ENCODE results near the gene CYP27B1.

CYP27B1 gene

DNA sequence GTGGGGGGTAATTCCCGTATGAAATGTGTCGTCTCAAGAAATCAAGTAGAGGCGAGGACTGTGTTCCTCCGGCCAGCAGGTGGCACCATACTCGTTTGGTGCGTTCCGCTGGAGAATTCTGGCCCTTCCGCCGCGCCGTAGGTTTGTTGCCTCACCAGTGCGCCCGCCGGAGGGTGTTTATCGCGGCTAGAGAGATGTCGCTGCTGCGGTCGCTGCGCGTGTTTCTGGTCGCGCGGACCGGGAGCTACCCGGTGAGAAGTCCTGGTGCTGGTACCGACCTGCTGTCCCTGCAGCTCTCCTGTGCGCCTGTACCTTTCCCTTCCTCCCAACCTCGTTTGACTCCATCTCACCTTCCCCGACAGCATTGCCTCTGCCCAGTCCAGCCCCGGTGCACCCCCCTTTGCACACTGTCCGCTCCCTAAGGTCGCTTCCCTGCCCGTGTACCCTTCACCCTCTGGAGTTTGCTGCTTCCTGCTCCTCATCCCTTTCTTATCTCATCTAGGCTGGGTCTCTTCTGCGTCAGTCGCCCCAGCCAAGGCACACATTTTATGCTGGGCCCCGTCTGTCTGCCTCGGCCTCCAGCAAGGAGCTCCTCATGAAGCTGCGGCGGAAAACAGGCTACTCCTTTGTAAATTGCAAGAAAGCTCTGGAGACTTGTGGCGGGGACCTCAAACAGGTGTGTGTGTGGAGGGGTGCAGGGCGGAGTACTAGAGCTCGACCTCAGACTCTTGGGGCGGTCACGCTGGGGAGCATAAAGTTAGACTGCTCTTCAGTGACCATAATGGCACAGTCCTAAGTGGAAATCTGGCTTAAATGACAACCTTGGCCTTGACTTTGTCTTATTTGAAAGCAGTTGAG lies 16.0 kb upstream of the CYP27B1 start, which contains the start of gene TSFM:
Gene TSFM, plus strand, starts transcription at position 180 of the 858 bp plus-strand sequence. Its CDS starts 15 bp downstream, at position 195.
- TF ChIP-seq, protein P1, sequence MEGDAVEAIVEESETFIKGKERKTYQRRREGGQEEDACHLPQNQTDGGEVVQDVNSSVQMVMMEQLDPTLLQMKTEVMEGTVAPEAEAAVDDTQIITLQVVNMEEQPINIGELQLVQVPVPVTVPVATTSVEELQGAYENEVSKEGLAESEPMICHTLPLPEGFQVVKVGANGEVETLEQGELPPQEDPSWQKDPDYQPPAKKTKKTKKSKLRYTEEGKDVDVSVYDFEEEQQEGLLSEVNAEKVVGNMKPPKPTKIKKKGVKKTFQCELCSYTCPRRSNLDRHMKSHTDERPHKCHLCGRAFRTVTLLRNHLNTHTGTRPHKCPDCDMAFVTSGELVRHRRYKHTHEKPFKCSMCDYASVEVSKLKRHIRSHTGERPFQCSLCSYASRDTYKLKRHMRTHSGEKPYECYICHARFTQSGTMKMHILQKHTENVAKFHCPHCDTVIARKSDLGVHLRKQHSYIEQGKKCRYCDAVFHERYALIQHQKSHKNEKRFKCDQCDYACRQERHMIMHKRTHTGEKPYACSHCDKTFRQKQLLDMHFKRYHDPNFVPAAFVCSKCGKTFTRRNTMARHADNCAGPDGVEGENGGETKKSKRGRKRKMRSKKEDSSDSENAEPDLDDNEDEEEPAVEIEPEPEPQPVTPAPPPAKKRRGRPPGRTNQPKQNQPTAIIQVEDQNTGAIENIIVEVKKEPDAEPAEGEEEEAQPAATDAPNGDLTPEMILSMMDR (conservative IDR thresholded peaks at IDR 0.05) = peak; percentile 95
- H3K27ac ChIP-seq = peak within 1 kb of the TSS; percentile 82

DNA sequence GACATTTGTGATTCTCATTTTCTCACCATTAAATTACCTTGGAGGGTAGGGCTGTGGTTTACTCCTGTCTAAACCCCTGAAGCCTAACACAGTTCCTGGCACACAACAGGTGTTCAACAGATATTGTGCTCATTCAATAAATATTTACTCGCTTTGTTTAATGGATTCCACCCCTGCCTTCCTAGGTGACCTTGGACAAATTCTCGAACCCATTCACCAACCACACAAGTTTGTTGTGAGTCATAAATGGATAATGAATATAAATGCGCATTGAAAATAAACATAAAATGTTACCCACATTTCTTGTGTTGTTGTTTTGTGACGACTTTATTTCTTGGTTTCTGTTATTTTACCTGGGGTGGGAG lies 15.3 kb upstream of the CYP27B1 start:
- peak overlapping the region; percentile 82; the same call in 1 of the 2 replicates for H3K27ac ChIP-seq
- TF ChIP-seq, protein P1 (conservative IDR thresholded peaks at IDR 0.05) = no peak

DNA sequence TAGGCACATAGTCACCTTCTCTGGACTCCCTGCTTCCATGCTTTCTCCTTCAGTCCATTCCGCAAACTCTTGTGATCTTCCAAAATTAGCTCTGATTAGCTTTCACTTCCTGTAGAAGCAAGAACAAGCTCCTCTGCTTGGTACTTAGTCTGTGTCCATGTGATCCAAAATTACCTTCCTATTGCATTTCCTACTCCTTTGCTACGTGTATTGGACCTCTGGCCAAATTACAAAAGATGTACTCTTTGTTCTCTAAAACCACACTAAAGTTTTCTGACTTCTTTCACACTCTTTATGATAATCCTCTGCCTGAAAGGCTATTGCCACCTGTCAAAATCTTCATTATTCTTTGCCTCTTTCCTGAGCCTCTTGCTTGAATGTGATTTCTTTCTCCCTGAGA lies 14.9 kb upstream of the CYP27B1 start:
- TF ChIP-seq, protein P1 (conservative IDR thresholded peaks at IDR 0.05) = no peak
- peak overlapping the region; percentile 82 for H3K27ac ChIP-seq

DNA sequence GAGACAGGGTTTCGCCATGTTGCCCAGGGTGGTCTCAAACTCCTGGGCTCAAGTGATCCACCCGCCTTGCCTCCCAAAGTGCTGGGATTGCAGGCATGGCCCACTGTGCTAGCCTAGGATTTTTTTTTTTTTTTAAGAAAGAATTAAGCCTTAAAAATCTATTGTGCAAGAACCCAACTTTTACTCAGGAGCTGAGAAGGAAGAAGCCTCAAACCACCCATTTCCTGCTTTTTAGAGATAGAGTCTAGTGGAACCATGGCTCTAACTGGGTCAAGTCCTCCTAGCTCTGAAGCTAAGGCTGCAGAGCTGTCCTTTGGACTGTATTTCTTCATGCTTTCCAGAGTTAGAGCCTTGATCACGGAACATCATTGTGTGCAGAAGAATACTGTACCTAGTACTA lies 14.4 kb upstream of the CYP27B1 start:
- H3K27ac ChIP-seq = peak overlapping the region; percentile 5; the same call in 1 of the 2 replicates
- TF ChIP-seq, protein P1 (conservative IDR thresholded peaks at IDR 0.05) = no peak

DNA sequence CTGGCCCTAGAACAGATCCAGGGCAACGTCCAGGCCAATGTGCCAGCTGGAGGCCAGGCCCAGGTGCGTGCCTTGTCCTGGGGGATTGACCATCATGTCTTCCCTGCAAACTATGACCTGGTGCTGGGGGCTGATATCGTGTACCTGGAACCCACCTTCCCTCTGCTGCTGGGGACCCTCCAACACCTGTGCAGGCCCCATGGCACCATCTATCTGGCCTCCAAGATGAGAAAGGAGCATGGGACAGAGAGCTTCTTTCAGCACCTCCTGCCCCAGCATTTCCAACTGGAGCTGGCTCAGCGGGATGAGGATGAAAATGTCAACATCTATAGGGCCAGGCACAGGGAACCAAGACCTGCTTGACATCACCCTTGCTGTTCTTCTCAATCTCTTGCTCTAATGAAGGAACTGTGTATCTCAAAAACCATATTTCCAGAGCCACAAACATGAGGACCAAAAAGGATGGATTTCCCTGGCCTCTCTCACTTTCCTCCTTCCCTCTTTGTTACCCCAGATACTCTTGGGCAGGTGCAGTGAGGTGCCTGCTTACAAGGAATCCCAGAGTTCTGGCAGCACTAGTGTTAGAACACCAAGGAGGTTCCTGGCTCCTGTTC lies 13.5 kb upstream of the CYP27B1 start:
- no peak overlapping the region for H3K27ac ChIP-seq
- TF ChIP-seq, protein P1 (conservative IDR thresholded peaks at IDR 0.05) = no peak

DNA sequence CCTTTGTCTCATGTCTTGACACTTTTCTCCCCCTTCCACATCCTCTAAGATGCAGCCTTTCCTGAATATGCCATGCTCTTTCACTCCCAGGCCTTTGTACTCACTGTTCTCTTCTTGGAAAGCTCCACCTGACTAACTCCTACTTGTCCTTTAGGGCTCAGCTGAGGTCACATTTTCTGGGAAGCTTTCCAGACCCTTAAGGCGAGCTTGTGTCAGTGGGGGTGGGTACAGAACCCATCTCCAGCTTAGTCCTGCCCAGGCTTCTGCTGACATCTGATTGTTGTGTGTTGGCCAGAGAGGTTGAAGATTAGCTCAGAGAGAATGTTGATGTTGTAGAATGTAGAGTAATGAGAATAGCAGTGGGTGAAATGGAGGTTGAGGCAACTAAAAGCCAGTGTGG lies 12.9 kb upstream of the CYP27B1 start:
- TF ChIP-seq, protein P1 (conservative IDR thresholded peaks at IDR 0.05) = no peak
- no peak overlapping the region for H3K27ac ChIP-seq

DNA sequence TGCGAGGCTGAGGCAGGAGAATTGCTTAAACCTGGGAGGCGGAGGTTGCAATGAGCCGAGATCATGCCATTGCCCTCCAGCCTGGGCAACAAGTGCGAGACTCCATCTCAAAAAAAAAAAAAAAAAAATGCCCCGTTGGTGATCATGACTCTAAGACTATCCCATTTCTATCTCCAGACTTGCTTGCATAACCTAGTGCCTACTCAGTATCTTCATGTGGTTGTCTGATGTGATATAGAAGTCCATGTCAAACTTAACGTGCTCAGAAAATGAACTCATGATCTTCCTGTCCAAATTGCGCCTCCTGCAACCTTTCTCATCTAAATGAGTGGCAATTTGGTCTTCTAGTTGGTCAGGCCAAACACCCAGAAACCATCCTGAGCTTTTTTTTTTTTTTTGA lies 11.0 kb upstream of the CYP27B1 start:
- H3K27ac ChIP-seq = no peak overlapping the region
- TF ChIP-seq, protein P1 (conservative IDR thresholded peaks at IDR 0.05) = no peak
